Stimulated activated CD8-positive, alpha-beta memory T cell treated with anti-CD3 and anti-CD28 coated beads, Interleukin-12 subunit alpha, Interleukin-12 subunit beta, amount 100 ng/mL, for 1 hour (primary cell): Measurements from ENCODE around the gene LMAN2.
"Not testable (repeated sequence)": the region's sequence is repeated elsewhere in the genome, so short reads cannot be mapped to it uniquely, and the experiment has no call there.

Experiments used
- DNase-seq: peaks from one replicate; pipeline ENCODE4 v3.0.0-alpha.2; 2020; ENCODE audit warnings: low read depth

Gene LMAN2

GRCh38 chr5:177346820-177347219 is 4.6 kb downstream of the LMAN2 start:
- no peak for DNase-seq

- DNase-seq: no peak
Observed at GRCh38 chr5:177344891-177345290, 6.6 kb downstream of the LMAN2 start.

- DNase-seq: no peak
Observed at GRCh38 chr5:177343777-177344176, 7.7 kb downstream of the LMAN2 start.

- DNase-seq: not testable (repeated sequence)
Observed at GRCh38 chr5:177343000-177343399, 8.5 kb downstream of the LMAN2 start.

GRCh38 chr5:177339107-177339638 is 12.3 kb downstream of the LMAN2 start:
- no peak for DNase-seq

GRCh38 chr5:177338251-177339106 is 13.0 kb downstream of the LMAN2 start:
- no peak for DNase-seq

- DNase-seq: no peak
Observed at GRCh38 chr5:177336603-177337494, 14.6 kb downstream of the LMAN2 start.

GRCh38 chr5:177336112-177336511 is 15.4 kb downstream of the LMAN2 start:
- DNase-seq: no peak

- DNase-seq: no peak
Observed at GRCh38 chr5:177335701-177336065, 15.8 kb downstream of the LMAN2 start.

- no peak for DNase-seq
Observed at GRCh38 chr5:177334781-177335700, 16.4 kb downstream of the LMAN2 start.

GRCh38 chr5:177334155-177334551 is 17.3 kb downstream of the LMAN2 start:
- DNase-seq: no peak

- no peak for DNase-seq
Observed at GRCh38 chr5:177333420-177334154, 17.9 kb downstream of the LMAN2 start.

- no peak for DNase-seq
Observed at GRCh38 chr5:177332896-177333260, 18.6 kb downstream of the LMAN2 start.

GRCh38 chr5:177332031-177332895 is 19.2 kb downstream of the LMAN2 start:
- DNase-seq: no peak

GRCh38 chr5:177330991-177331842 is 20.3 kb downstream of the LMAN2 start:
- DNase-seq: no peak

GRCh38 chr5:177329883-177330282 is 21.6 kb downstream of the LMAN2 start:
- DNase-seq: no peak

GRCh38 chr5:177328545-177329231 is 22.8 kb downstream of the LMAN2 start:
- no peak for DNase-seq
